Stimulated activated naive B cell treated with anti-CD40 and anti-IgM and Interleukin-4, amounts not matched to agents 10 μg/mL and 1 μg/mL and 100 μg/mL, for 72 hours (primary cell): ENCODE data around the gene ZNF669.
"Not testable (repeated sequence)": the region's sequence is repeated elsewhere in the genome, so short reads cannot be mapped to it uniquely, and the experiment has no call there.

ENCODE experiments used
- ATAC-seq, 2 donors: fragments of 150-1000 bp; cut with Tn5 transposase; replicated peaks; 2 replicates each; pipeline ENCODE4 v1.10.0; 2021; ENCODE audit warnings: moderate library complexity in 1 of 2
- DNase-seq: peaks from one replicate; pipeline ENCODE4 v3.0.0; 2021
- H3K27ac Mint-ChIP-seq: one replicate; pipeline ENCODE4 v1.8.0; 2022; ENCODE audit warnings: mild to moderate bottlenecking, mixed read lengths
- H3K27me3 Mint-ChIP-seq, 2 donors: one replicate each; pipeline ENCODE4 v1.8.0; 2022; ENCODE audit warnings: mixed read lengths in 2 of 2
- H3K36me3 Mint-ChIP-seq, 2 donors: one replicate each; pipeline ENCODE4 v1.8.0; 2022; ENCODE audit warnings: mixed read lengths in 2 of 2, mild to moderate bottlenecking in 1 of 2
- H3K4me1 Mint-ChIP-seq, 2 donors: one replicate each; pipeline ENCODE4 v1.8.0; 2022; ENCODE audit warnings: mixed read lengths in 2 of 2, mild to moderate bottlenecking in 1 of 2
- H3K4me3 Mint-ChIP-seq, 2 donors: one replicate each; pipeline ENCODE4 v1.8.0; 2022; ENCODE audit warnings: mild to moderate bottlenecking in 2 of 2, mixed read lengths in 2 of 2, moderate library complexity in 1 of 2
- H3K9me3 Mint-ChIP-seq, 2 donors: one replicate each; pipeline ENCODE4 v1.8.0; 2022; ENCODE audit warnings: mixed read lengths in 2 of 2, mild to moderate bottlenecking in 1 of 2

ZNF669 gene

DNA sequence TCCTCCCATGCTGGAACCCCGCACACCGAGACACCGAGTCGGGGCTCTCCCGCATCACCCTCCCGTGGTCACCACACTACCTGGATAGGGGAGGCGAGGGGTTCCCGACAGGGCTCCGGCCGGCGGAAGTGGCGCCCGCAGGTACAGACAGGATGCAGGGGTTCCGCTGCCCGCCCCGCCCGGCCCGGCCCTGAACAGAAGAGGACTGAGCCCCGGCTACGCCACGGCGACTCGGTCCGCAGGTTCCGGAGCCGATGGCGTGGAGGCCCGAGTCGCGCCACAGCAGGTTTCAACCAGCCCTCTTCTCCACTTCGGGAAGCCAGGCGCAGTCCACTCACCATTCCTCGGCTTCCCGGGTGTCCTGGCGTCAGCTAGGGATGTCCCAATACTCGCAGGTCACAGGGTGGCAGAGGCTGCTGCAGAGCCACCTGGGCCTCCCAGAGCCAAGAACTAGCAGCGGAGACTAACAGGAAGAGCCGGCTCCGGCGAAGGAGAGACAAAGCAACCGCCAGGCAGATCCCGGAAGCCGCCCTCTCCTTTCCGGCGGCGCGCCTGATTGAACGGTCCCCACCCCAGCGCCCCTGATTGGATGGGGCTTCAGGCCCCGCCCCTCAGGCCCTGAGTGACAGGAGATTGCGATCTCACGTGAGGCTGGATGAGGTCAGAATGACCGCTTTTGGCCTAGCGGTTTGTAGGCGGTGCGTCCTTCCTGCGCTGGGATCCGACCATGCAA, at the start of gene ZNF669:
TSS of gene ZNF669 (minus strand) at position 498 of the 733 bp plus-strand sequence. CDS start at position 341, 157 bp downstream.
- Mint-ChIP-seq H3K4me1 (peaks cover 6 to 8% of the 10 kb centered on the region in 2 donors), H3K4me3 (peak within 1 kb of the TSS; percentile 93 to 99), H3K27me3 (peaks cover 19 to 27% of the 10 kb centered on the region in 2 donors), H3K9me3 (peaks cover 4 to 7% of the 10 kb centered on the region in 2 donors), H3K36me3 (peaks cover 36 to 39% of the 10 kb centered on the region in 2 donors), H3K27ac (peak within 1 kb of the TSS; percentile 97)
- DNase-seq = peak; percentile 95
- ATAC-seq = peak; percentile 98 to 99

DNA sequence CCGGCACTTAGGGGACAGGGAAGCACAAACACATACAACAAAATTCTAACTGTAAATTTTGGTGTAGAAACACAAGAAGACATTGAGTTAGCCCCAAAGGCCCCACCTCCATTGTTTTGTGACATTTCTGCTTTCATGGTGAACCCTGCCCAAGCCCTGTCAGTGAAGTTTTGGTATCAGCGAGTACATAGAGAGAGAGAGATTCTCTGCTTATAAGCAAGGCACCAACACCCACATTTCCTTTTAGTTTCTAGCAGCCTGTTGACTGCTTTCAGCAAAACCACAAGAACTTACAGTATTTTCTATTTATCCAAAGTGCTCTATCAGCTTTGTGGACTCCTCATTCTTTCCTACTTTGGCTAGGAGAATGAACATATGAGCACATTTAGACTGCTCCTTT, 43.6 kb upstream of the ZNF669 start:
- DNase-seq = no peak
- H3K4me3 Mint-ChIP-seq = no peak overlapping the region
- ATAC-seq = no peak
- H3K4me1 Mint-ChIP-seq = no peaks in the 10 kb centered on the region
- H3K9me3 Mint-ChIP-seq = peaks cover 26 to 29% of the 10 kb centered on the region in 2 donors
- H3K27me3 Mint-ChIP-seq = no peaks in the 10 kb centered on the region
- no peak overlapping the region for H3K27ac Mint-ChIP-seq
- H3K36me3 Mint-ChIP-seq = peaks cover 61 to 73% of the 10 kb centered on the region in 2 donors

- peaks cover 28 to 33% of the 10 kb centered on the region in 2 donors for H3K9me3 Mint-ChIP-seq
- not testable (repeated sequence) for H3K27me3 Mint-ChIP-seq, ATAC-seq, H3K27ac Mint-ChIP-seq, H3K4me3 Mint-ChIP-seq, DNase-seq, H3K4me1 Mint-ChIP-seq
- peaks cover 60 to 73% of the 10 kb centered on the region in 2 donors for H3K36me3 Mint-ChIP-seq
These were observed 43.0 kb upstream of the ZNF669 start for GRCh38 chr1:247147120-247147519.

DNA sequence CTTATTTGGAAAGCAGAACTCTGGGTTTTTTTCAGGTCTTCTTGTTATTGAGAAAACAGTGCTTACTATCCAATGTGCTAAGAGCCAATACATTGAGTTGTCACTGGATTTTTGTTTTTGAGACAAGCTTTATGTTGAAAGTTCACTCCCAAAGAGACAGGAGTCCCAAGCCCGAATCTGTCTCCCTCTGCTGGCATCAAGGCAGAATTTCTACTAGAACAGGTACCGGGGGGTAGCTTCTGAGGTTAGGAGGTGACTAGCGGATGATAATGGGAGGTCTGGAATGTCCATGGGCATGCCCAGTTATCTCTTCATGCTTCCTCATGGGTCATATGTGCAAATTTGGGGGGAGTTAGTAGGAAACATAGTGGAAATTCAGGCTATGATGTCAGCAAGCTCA, 42.5 kb upstream of the ZNF669 start:
- Mint-ChIP-seq H3K36me3 (peaks cover 64 to 76% of the 10 kb centered on the region in 2 donors), H3K4me3 (no peak overlapping the region), H3K9me3 (peaks cover 30 to 33% of the 10 kb centered on the region in 2 donors), H3K27ac (no peak overlapping the region), H3K4me1 (no peaks in the 10 kb centered on the region), H3K27me3 (no peaks in the 10 kb centered on the region)
- DNase-seq (no peak), ATAC-seq (no peak)

DNA sequence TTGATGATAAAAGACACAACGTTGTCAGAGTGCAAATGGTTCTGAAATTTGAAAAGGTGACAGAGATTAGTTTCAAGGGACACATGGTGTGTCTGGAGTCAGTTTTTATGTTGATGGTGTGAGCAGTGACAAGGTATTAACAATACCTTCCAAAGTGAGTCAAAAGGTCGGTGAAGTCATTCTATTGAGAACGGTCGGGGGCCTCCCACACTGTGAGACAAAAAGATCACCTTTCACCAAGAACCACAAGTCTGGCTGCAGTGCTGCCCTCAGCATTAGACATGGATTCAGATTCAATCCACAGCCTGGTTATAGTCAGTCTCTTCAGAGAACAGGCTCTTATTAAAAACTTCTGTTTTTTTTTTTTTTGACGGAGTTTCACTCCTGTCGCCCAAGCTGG, 41.1 kb upstream of the ZNF669 start:
- DNase-seq (no peak), ATAC-seq (no peak)
- Mint-ChIP-seq H3K27me3 (no peaks in the 10 kb centered on the region), H3K36me3 (peaks cover 68 to 78% of the 10 kb centered on the region in 2 donors), H3K4me3 (no peak overlapping the region), H3K4me1 (no peaks in the 10 kb centered on the region), H3K9me3 (peaks cover 36 to 37% of the 10 kb centered on the region in 2 donors), H3K27ac (no peak overlapping the region)

GRCh38 chr1:247139557-247139956, 35.4 kb upstream of the ZNF669 start:
- H3K27me3 Mint-ChIP-seq, H3K27ac Mint-ChIP-seq, H3K4me1 Mint-ChIP-seq, DNase-seq, ATAC-seq, H3K4me3 Mint-ChIP-seq: not testable (repeated sequence)
- Mint-ChIP-seq H3K36me3 (peaks cover 61 to 81% of the 10 kb centered on the region in 2 donors), H3K9me3 (peaks cover 46 to 61% of the 10 kb centered on the region in 2 donors)

GRCh38 chr1:247131236-247131635, 27.1 kb upstream of the ZNF669 start:
- Mint-ChIP-seq H3K36me3 (peaks cover 64 to 66% of the 10 kb centered on the region in 2 donors), H3K4me3 (no peak overlapping the region), H3K27ac (no peak overlapping the region), H3K4me1 (peaks cover 6 to 16% of the 10 kb centered on the region in 2 donors), H3K9me3 (peaks cover 25 to 30% of the 10 kb centered on the region in 2 donors), H3K27me3 (no peaks in the 10 kb centered on the region)
- ATAC-seq (no peak), DNase-seq (no peak)

DNA sequence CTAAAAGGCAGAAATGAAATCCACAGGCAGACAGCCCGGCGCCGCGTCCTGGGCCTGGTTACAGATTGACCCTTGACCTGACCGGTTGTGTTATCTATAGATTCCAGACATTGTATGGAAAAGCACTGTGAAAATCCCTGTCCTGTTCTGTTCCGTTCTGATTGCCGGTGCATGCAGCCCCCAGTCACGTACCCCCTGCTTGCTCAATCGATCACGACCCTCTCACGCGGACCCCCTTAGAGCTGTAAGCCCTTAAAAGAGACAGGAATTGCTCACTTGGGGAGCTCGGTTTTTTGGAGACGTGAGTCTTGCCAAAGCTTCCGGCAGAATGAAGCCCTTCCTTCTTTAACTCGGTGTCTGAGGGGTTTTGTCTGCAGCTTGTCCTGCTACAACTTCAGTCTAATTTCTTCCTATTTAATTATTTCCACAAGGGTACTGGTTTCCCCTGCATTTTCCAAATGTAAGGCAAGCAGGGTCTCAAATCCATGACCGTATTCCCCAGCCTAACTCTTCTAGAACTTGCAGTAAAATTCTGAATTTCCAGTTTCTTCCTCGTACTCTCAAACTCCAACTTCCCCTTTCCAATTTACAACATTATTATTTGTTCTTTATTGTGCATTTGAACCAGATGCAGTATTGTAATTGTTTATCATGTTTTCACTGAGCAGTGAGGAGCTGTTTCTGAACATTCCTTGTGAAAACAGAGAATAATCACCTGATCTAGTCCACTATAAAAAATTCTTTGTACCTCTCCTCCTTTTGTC, 23.5 kb upstream of the ZNF669 start:
- Mint-ChIP-seq H3K4me1 (peaks cover 6 to 10% of the 10 kb centered on the region in 2 donors), H3K27ac (peak overlapping the region; percentile 14), H3K4me3 (peak overlapping the region; percentile 85 to 94), H3K36me3 (peaks cover 31 to 36% of the 10 kb centered on the region in 2 donors)
- not testable (repeated sequence) for H3K27me3 Mint-ChIP-seq, DNase-seq, H3K9me3 Mint-ChIP-seq, ATAC-seq

DNA sequence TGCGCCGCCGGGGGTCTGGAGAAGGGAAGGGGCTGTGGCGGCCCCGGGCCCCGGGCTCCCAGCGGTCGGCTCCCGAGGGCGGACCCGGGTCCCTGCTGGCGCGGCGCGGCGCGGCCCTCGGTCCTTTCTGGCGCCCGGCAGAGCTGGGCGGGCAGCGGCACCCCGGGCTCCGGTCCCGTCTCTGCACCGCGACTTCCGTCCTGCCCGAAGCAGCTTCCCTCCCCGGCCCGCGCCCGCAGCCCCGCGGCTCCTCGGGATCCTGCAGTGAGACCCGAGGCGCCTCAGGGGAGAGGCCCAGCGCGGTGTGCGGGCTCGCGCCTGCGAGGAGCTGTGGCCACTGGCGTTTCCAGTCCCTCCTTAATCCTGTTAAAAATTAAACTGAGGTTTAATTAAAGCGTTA, 22.4 kb upstream of the ZNF669 start:
- not testable (repeated sequence) for H3K4me3 Mint-ChIP-seq, H3K27me3 Mint-ChIP-seq, H3K9me3 Mint-ChIP-seq, DNase-seq, H3K27ac Mint-ChIP-seq
- peaks cover 6 to 10% of the 10 kb centered on the region in 2 donors for H3K4me1 Mint-ChIP-seq
- H3K36me3 Mint-ChIP-seq = peaks cover 20 to 26% of the 10 kb centered on the region in 2 donors
- peak; percentile 72 to 75 for ATAC-seq

DNA sequence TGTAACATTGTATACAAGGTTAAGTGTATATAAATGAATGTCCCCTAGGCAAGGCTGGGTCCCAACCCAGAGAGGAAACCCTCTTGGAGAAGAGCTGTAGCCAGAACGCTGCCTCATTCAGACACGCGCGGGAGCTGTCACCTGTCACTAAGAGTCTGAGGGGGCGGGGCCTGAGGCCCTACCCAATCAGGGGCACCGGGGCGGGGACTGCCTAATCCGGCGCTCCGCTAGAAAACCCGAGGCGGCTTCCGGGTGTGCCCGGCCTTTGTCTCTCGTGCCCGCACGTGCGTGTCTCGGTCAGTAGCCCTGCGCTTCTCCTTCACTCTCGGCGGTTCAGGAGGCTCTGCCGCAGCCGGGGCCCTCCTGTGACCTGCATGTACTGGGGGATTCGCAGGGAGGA, 22.0 kb upstream of the ZNF669 start:
- ATAC-seq = peak; percentile 98 to 99
- H3K27me3 Mint-ChIP-seq, DNase-seq, H3K27ac Mint-ChIP-seq, H3K9me3 Mint-ChIP-seq, H3K4me3 Mint-ChIP-seq: not testable (repeated sequence)
- Mint-ChIP-seq H3K36me3 (peaks cover 17 to 21% of the 10 kb centered on the region in 2 donors), H3K4me1 (peaks cover 6 to 10% of the 10 kb centered on the region in 2 donors)

- Mint-ChIP-seq H3K27ac (no peak overlapping the region), H3K27me3 (no peaks in the 10 kb centered on the region), H3K36me3 (peaks cover 0 to 2% of the 10 kb centered on the region in 2 donors), H3K4me3 (no peak overlapping the region), H3K4me1 (no peaks in the 10 kb centered on the region), H3K9me3 (peaks cover 0 to 4% of the 10 kb centered on the region in 2 donors)
- DNase-seq = no peak
- ATAC-seq = no peak
These were observed 17.2 kb upstream of the ZNF669 start for GRCh38 chr1:247121382-247121781.

DNA sequence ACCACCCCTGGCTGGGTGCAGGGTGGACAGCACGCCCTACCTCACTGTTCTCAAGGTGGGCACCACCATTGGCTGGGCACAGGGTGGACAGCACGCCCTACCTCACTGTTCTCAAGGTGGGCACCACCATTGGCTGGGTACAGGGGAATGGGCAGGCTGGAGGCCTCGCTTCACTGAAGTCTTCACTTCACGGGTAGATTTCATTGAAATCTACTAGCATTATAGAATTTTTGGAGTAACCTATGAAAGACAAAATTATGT, 16.2 kb upstream of the ZNF669 start:
- not testable (repeated sequence) for DNase-seq, H3K9me3 Mint-ChIP-seq, H3K27me3 Mint-ChIP-seq, ATAC-seq, H3K4me1 Mint-ChIP-seq, H3K27ac Mint-ChIP-seq, H3K36me3 Mint-ChIP-seq, H3K4me3 Mint-ChIP-seq

- Mint-ChIP-seq H3K4me3 (no peak overlapping the region), H3K9me3 (peaks cover 0 to 6% of the 10 kb centered on the region in 2 donors), H3K4me1 (peaks cover 2 to 4% of the 10 kb centered on the region in 2 donors), H3K36me3 (peaks cover 3% of the 10 kb centered on the region in 2 donors), H3K27ac (no peak overlapping the region), H3K27me3 (peaks cover 0 to 3% of the 10 kb centered on the region in 2 donors)
- DNase-seq = no peak
- ATAC-seq = peak in 1 of 2 donors; percentile 20
These were observed 15.6 kb upstream of the ZNF669 start for GRCh38 chr1:247119600-247120407.

DNA sequence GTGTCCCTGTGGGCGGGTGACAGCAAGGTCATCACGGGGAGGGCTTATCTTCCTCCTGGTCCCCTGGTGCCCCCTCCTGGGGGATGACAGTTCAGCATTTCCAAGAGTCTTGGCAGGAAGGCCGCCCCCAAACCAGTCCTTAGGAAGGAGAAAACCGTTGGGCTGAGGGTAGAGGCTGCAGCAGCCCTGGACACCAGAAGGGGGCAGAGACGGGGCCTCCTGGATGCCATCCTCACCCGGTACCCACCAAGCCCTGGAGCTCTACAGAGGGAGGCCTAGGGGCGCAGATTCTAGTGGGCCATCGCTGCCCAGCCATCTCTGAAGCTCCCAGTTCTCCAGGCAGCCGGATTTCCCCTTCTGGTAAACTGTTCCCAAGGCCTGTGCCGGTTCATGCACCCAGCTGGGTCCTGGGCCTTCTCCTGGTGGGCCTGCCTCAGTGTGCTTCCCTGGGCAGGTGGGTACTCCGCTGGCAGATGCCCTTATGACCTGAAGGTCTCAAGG, 14.8 kb upstream of the ZNF669 start:
- DNase-seq (no peak), ATAC-seq (peak; percentile 52 to 61)
- Mint-ChIP-seq H3K27ac (no peak overlapping the region), H3K4me1 (peaks cover 6 to 11% of the 10 kb centered on the region in 2 donors), H3K36me3 (peaks cover 2 to 3% of the 10 kb centered on the region in 2 donors), H3K27me3 (peaks cover 0 to 8% of the 10 kb centered on the region in 2 donors), H3K9me3 (peaks cover 0 to 6% of the 10 kb centered on the region in 2 donors), H3K4me3 (no peak overlapping the region)
